ENCODE results near the gene TPGS2.
"Not testable (repeated sequence)": the region's sequence is repeated elsewhere in the genome, so short reads cannot be mapped to it uniquely, and the experiment has no call there.

TPGS2 gene

DNA sequence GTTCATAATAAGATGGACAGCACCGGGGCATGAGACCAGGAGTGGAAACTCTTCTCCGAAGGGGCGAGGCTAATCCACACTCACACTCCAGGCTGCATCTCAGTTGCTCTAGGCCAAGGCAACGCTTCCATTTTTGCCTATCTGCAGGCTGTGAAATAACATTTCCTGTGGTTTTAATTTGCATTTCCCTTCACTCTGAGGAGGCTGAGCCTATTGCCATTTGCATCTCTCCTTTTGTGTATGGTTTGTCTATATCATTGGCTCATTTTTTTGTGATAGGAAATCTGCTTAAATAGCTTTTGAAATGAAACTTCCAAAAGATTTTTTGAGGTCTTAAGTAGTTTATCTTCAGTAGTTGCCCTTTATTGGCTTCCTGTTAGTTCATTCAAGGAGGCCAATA is 57.6 kb downstream of the TPGS2 start:
- no peak for DNase-seq (ENCODE audit: low read depth)
- TF ChIP-seq, protein P1, sequence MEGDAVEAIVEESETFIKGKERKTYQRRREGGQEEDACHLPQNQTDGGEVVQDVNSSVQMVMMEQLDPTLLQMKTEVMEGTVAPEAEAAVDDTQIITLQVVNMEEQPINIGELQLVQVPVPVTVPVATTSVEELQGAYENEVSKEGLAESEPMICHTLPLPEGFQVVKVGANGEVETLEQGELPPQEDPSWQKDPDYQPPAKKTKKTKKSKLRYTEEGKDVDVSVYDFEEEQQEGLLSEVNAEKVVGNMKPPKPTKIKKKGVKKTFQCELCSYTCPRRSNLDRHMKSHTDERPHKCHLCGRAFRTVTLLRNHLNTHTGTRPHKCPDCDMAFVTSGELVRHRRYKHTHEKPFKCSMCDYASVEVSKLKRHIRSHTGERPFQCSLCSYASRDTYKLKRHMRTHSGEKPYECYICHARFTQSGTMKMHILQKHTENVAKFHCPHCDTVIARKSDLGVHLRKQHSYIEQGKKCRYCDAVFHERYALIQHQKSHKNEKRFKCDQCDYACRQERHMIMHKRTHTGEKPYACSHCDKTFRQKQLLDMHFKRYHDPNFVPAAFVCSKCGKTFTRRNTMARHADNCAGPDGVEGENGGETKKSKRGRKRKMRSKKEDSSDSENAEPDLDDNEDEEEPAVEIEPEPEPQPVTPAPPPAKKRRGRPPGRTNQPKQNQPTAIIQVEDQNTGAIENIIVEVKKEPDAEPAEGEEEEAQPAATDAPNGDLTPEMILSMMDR (IDR thresholded peaks at IDR 0.05; ENCODE audit: low read depth, low read length): no peak
- TF ChIP-seq, protein P2, sequence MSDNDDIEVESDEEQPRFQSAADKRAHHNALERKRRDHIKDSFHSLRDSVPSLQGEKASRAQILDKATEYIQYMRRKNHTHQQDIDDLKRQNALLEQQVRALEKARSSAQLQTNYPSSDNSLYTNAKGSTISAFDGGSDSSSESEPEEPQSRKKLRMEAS (IDR thresholded peaks at IDR 0.05; ENCODE audit: low read depth, low read length): no peak
- TF ChIP-seq MYC (IDR thresholded peaks at IDR 0.05; ENCODE audit: low read depth, low read length) (no peak), POLR2A (IDR thresholded peaks at IDR 0.05; ENCODE audit: extremely low read depth, insufficient read length) (no peak)
- no peak overlapping the region for H3K4me3 ChIP-seq (ENCODE audit: low read depth, low read length)

DNA sequence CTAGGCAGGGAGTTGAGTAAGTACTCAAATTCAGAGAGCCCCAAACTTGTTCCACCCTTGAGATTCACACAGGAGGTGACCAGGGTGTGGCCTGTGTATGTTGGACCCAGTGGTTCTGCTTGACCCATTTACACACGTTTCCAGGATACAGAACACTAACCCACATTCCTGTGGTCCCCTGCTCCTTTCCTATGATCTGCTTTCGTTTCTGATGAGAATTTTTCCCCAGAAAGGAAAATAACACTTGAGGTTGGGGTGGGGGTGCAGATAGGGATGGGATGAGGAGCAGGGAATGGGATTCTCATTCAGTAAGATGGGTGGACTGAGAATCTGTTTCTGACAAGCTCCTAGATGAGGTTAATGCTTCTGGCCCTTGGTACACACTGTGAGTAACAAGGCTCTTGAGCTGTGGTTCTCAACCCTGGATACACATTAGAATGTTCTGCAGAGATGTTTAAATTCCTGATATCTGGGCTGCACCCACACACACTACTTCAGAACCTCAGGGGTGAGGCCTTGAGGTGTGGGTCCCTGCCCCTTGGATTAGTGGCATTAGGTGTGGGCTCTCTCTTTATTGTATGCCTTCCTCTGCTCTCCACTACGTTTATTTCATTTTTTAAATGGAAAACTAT is 58.4 kb downstream of the TPGS2 start:
- no peak overlapping the region for H3K4me3 ChIP-seq (ENCODE audit: low read depth, low read length)
- no peak for DNase-seq (ENCODE audit: low read depth)
- TF ChIP-seq POLR2A (IDR thresholded peaks at IDR 0.05; ENCODE audit: extremely low read depth, insufficient read length) (no peak), MYC (IDR thresholded peaks at IDR 0.05; ENCODE audit: low read depth, low read length) (no peak)
- TF ChIP-seq, protein P2 (IDR thresholded peaks at IDR 0.05; ENCODE audit: low read depth, low read length): no peak
- TF ChIP-seq, protein P1 (IDR thresholded peaks at IDR 0.05; ENCODE audit: low read depth, low read length): no peak

DNA sequence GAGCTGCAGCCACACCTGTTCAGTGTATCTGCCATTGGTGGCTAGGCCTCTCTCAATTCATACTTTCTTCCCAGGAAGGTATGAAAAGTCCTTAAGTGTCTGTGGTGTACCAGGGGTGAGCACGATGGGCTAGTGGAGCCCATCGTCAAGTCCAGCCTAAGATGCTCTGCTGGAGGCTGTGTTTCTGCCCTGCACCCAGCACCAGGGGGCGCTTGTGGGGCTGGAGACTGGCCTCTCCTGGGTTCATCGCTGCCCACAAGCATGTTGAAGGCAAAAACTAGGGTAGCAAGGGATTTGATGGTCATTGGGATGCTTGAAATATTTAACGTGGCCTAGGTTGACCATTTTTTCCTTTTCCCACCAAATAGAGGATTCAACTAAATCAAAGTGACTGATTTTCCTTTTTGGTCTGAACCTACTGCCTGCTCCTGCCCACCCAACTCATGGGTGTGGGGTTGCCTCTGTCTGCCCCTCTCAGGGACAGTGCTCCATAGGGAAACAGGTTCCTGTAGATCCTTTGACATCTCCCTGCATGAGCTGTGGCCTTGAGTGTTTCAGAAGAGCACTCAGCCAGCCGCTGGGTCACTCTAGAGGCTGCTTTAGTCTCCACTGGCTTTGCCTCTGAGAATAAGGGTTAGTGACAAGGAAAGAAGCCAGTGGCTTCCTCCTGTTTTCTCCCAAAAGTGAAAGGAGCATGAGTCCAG is 59.0 kb downstream of the TPGS2 start:
- DNase-seq (ENCODE audit: low read depth): peak; percentile 26
- TF ChIP-seq POLR2A (IDR thresholded peaks at IDR 0.05; ENCODE audit: extremely low read depth, insufficient read length): no peak
- TF ChIP-seq, protein P1 (IDR thresholded peaks at IDR 0.05; ENCODE audit: low read depth, low read length): peak; percentile 57
- TF ChIP-seq MYC (IDR thresholded peaks at IDR 0.05; ENCODE audit: low read depth, low read length): no peak
- no peak overlapping the region for H3K4me3 ChIP-seq (ENCODE audit: low read depth, low read length)

DNA sequence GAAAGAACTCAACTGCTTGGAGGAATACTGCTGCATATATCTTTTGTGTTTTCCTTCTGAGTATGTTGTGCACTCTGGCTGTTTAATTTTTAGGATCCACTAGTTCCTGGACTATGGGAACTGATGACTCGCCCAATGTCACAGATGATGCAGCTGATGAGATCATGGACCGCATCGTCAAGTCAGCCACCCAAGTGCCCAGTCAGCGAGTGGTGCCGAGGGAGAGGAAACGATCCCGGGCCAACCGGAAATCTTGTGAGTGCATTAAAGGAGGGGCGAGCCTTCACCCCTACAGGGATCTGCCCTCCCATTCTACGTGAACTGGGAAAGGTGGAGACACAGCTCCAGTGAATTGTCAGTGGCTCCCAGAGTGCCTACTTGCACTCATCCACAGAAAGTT is 59.6 kb downstream of the TPGS2 start:
- H3K4me3 ChIP-seq (ENCODE audit: low read depth, low read length): no peak overlapping the region
- TF ChIP-seq POLR2A (IDR thresholded peaks at IDR 0.05; ENCODE audit: extremely low read depth, insufficient read length): no peak
- TF ChIP-seq, protein P2 (IDR thresholded peaks at IDR 0.05; ENCODE audit: low read depth, low read length): no peak
- no peak for TF ChIP-seq MYC (IDR thresholded peaks at IDR 0.05; ENCODE audit: low read depth, low read length)
- TF ChIP-seq, protein P1 (IDR thresholded peaks at IDR 0.05; ENCODE audit: low read depth, low read length): no peak
- DNase-seq (ENCODE audit: low read depth): no peak

DNA sequence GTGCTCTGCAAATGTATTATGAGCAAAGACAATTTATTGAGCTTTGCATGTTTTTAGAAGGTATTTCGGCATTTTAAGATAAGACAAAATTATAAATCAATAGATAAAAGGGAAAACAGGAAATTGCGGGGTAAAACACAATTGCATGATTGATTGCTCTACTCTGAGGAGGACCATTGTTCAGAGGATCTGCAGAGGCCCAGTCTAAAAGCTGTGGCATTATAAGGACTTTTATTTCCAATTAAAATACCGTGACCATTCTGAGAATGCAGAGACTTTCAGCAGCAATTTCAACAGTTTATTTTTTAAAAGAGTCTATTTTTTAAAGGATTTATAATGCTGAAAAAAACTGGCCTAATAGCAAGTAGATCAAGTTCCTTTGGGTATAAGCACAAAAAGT is 62.0 kb downstream of the TPGS2 start:
- H3K4me3 ChIP-seq (ENCODE audit: low read depth, low read length): no peak overlapping the region
- no peak for DNase-seq (ENCODE audit: low read depth)

DNA sequence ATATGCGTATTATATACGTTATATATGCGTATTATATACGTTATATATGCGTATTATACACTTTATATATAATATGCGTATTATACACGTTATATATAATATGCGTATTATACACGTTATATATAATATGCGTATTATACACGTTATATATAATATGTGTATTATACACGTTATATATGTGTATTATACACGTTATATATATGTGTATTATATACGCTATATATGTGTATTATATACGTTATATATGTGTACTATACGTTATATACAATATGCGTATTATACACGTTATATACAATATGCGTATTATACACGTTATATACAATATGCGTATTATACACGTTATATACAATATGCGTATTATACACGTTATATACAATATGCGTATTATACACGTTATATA is 65.8 kb downstream of the TPGS2 start:
- not testable (repeated sequence) for H3K4me3 ChIP-seq (ENCODE audit: low read depth, low read length); DNase-seq (ENCODE audit: low read depth)

More for the DNA sequence above, 62.0 kb downstream of the TPGS2 start:
- TF ChIP-seq, protein P1 (IDR thresholded peaks at IDR 0.05; ENCODE audit: low read depth, low read length): no peak
